Progenitor cell of endocrine pancreas (in vitro differentiated cells): ENCODE data around the gene OR8B3. TPM values are rescaled to one million over a fixed set of nuclear protein-coding genes. Genes with fewer than 3 reads are reported as not detected.

Experiments used
- DNase-seq: peaks from one replicate; pipeline ENCODE4 v3.0.0; 2021; ENCODE audit warnings: low spot score; ENCODE audit not compliant: unreplicated experiment
- H3K27ac Mint-ChIP-seq: 2 replicates; pipeline ENCODE4 v1.8.0; 2021; ENCODE audit warnings: mild to moderate bottlenecking, moderate library complexity, mixed read lengths
- H3K27me3 Mint-ChIP-seq: 2 replicates; pipeline ENCODE4 v1.8.0; 2021; ENCODE audit warnings: mixed read lengths
- H3K36me3 Mint-ChIP-seq: 2 replicates; pipeline ENCODE4 v1.8.0; 2022; ENCODE audit warnings: mixed read lengths; ENCODE audit not compliant: insufficient read depth
- H3K4me1 Mint-ChIP-seq: 2 replicates; pipeline ENCODE4 v1.8.0; 2021; ENCODE audit warnings: low read depth, mixed read lengths
- H3K4me3 Mint-ChIP-seq: 2 replicates; pipeline ENCODE4 v1.8.0; 2021; ENCODE audit warnings: low read depth, mild to moderate bottlenecking, moderate library complexity, mixed read lengths
- H3K9me3 Mint-ChIP-seq: 2 replicates; pipeline ENCODE4 v1.8.0; 2021; ENCODE audit warnings: low read depth, mixed read lengths
- CTCF ChIP-seq: fragments of 200-600 bp; sonication (generic); IDR thresholded peaks from one replicate; pipeline ENCODE4 v1.5.0; 2021; ENCODE audit warnings: antibody characterized with exemption, mild to moderate bottlenecking; ENCODE audit not compliant: unreplicated experiment
- long read RNA-seq: library from polyadenylated mRNA; unstranded; transcript quantifications from one replicate; pipeline ENCODE4 v2.0.0, GENCODE V29; 2020
- total RNA-seq: library from RNA; stranded (reverse); gene quantifications from 2 replicates; pipeline ENCODE4 v1.2.1, GENCODE V29; 2021

Gene OR8B3
- not detected in 2 replicates for total RNA-seq
- long read RNA-seq = 0 reads

DNA sequence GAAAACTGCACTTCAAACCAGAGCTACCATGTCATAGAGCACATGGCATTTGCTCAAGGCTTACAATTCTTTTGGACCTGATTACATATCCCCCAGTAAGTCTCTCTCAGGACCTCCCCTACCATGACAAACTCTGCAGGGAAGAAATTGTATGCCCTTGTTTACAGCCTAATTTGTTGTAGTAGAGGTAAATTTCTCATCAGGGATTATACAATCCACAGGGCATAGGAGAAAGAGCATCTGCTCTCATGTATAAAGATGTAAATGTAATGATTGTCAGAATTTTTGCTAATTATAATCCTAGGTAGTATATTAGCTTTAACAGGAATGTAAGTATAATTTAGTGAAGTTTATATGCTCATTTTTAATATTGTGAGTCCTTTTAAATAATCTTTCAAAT is at the start of gene OR8B3:
Gene OR8B3, minus strand, starts transcription at position 101 of the 400 bp plus-strand sequence. CDS start 1,673 bp downstream, outside the sequence.
- no peak for DNase-seq
- Mint-ChIP-seq H3K9me3 (peaks cover 2% of the 10 kb centered on the region), H3K36me3 (peaks cover 2% of the 10 kb centered on the region), H3K4me1 (no peaks in the 10 kb centered on the region), H3K27ac (no peak within 1 kb of the TSS), H3K27me3 (no peaks in the 10 kb centered on the region), H3K4me3 (no peak within 1 kb of the TSS)
- TF ChIP-seq CTCF = no peak

DNA sequence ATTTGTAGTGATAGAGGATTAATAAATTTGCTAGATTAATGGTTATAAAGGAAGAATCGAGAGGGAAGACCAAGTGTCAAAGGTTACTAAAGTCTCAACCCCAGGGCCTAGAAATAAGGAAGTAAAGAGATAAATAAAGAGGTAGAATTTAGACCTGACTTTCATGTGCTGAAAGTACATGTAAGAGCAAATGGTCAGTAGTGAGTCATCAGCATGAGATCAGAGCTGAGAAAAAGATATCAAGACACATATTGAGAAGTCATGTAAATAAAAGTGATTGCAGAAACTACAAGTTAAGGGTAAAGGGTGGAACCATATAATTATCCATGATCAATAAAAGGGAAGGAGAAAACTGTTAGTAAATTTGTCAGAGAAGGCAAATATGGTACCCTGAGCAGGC is 48.1 kb upstream of the OR8B3 start:
- H3K4me1 Mint-ChIP-seq = peaks cover 6% of the 10 kb centered on the region
- H3K27ac Mint-ChIP-seq = no peak overlapping the region
- H3K36me3 Mint-ChIP-seq = peaks cover 1% of the 10 kb centered on the region
- peaks cover 36% of the 10 kb centered on the region for H3K27me3 Mint-ChIP-seq
- no peak for DNase-seq
- no peak overlapping the region for H3K4me3 Mint-ChIP-seq
- peaks cover 18% of the 10 kb centered on the region for H3K9me3 Mint-ChIP-seq
- TF ChIP-seq CTCF = no peak

DNA sequence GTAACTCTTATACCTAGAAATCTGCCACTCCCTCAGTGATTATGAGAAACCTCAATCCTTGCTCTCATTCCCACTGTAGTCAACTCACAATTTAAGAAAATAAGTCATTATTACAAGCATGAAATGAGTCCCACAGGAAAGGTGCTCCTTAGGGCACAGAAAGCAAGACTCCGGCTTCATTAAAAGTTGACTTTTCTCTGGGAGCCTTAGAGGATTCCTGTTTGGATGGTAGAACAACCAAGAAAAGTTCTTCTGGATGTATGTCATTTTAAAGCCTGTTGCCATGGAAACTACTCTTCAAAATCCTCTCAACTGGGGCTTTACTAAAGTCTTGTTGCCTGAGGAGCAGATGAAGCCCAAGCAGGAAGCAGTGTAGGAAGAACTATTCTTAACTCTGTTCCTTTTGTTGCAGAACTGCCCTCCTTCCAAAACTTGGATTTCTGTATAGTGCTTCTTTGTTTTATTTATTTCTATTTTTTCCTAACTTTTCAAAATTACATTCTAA is 46.9 kb upstream of the OR8B3 start, which contains the start of gene OR8B8:
Gene OR8B8, minus strand, starts transcription at position 51 of the 505 bp plus-strand sequence. CDS start 4,611 bp downstream, outside the sequence.
- H3K36me3 Mint-ChIP-seq = no peaks in the 10 kb centered on the region
- peaks cover 10% of the 10 kb centered on the region for H3K9me3 Mint-ChIP-seq
- DNase-seq = no peak
- H3K27me3 Mint-ChIP-seq = peaks cover 38% of the 10 kb centered on the region
- TF ChIP-seq CTCF = no peak
- no peak within 1 kb of the TSS for H3K4me3 Mint-ChIP-seq
- no peak within 1 kb of the TSS for H3K27ac Mint-ChIP-seq
- peaks cover 6% of the 10 kb centered on the region for H3K4me1 Mint-ChIP-seq

DNA sequence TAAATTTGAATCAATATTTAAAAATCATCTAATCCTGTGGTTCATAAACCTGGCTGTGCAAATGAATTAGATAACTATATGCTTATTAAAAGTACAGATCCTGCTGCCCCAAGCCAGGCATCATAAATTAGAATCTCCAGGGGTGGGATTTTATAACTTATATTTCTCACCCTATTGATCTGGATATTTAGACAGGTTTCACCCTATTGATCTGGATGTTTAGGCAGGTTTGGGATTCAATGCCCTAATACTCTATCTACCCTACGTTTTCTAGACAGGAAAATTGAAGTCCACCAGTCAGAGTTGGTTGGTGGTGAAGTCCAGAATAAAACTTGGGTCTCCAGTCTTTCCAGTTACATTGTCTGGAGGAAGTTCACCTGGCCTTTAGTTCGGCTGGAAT is 44.0 kb upstream of the OR8B3 start:
- no peaks in the 10 kb centered on the region for H3K9me3 Mint-ChIP-seq

GRCh38 chr11:124442442-124442841 is 43.6 kb upstream of the OR8B3 start:
- Mint-ChIP-seq H3K36me3 (no peaks in the 10 kb centered on the region), H3K27me3 (peaks cover 59% of the 10 kb centered on the region), H3K9me3 (no peaks in the 10 kb centered on the region), H3K27ac (peak overlapping the region; percentile 84), H3K4me3 (no peak overlapping the region), H3K4me1 (peaks cover 6% of the 10 kb centered on the region)
- TF ChIP-seq CTCF = no peak
- no peak for DNase-seq

More for the DNA sequence above, 44.0 kb upstream of the OR8B3 start:
- Mint-ChIP-seq H3K27me3 (peaks cover 59% of the 10 kb centered on the region), H3K4me1 (peaks cover 6% of the 10 kb centered on the region), H3K27ac (peak overlapping the region; percentile 84), H3K36me3 (no peaks in the 10 kb centered on the region), H3K4me3 (no peak overlapping the region)
- TF ChIP-seq CTCF = no peak
- DNase-seq = no peak
